Skin epidermis (tissue), 12 donors: ENCODE results near the gene SCIN.
"Not testable (repeated sequence)": the region's sequence is repeated elsewhere in the genome, so short reads cannot be mapped to it uniquely, and the experiment has no call there.

Experiments
- H3K27ac ChIP-seq, 21 experiments: fragments of 200-600 bp; sonication (generic) in 11 of 21; one replicate each; pipeline ENCODE4 v1.5.0; 2020; ENCODE audit warnings: mild to moderate bottlenecking in 3 of 21, inconsistent platforms in 2 of 21, moderate library complexity in 2 of 21
- H3K4me3 ChIP-seq, 7 experiments: fragments of 200-600 bp; sonication (generic) in 2 of 7; one replicate each; pipeline ENCODE4 v1.5.0; 2020; ENCODE audit warnings: inconsistent platforms in 2 of 7, mild to moderate bottlenecking in 2 of 7, moderate library complexity in 1 of 7

SCIN gene

DNA sequence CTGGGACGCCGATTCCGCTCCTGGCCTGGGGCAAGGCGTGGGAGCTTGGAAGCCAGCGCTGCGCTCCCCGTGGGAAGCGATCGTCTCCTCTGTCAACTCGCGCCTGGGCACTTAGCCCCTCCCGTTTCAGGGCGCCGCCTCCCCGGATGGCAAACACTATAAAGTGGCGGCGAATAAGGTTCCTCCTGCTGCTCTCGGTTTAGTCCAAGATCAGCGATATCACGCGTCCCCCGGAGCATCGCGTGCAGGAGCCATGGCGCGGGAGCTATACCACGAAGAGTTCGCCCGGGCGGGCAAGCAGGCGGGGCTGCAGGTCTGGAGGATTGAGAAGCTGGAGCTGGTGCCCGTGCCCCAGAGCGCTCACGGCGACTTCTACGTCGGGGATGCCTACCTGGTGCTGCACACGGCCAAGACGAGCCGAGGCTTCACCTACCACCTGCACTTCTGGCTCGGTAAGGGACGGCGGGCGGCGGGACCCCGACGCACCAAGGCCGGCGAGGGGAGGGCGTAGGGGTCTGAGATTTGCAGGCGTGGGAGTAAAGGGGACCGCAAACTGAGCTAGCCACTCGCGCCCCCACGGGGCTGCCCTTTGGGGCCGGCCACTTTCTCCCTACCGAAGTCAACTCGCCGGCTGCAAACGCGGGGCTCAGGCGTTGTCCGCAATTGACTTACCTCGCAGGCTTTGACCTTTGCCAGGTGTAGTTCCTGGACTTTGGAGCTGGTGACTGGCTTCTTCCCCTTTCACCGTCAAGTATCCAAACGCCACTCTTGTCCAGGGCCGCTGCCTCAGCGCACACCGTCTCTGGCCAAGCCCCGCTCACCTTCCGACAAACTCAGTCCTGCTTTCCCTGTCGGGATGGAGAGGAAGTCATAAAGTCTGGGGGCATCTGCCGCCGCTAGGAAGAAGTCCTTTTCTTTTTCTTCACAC, at the start of gene SCIN:
Gene SCIN, plus strand, starts transcription at position 187 of the 928 bp plus-strand sequence. Its CDS starts 67 bp downstream, at position 254.
- no peak within 1 kb of the TSS for H3K27ac ChIP-seq

DNA sequence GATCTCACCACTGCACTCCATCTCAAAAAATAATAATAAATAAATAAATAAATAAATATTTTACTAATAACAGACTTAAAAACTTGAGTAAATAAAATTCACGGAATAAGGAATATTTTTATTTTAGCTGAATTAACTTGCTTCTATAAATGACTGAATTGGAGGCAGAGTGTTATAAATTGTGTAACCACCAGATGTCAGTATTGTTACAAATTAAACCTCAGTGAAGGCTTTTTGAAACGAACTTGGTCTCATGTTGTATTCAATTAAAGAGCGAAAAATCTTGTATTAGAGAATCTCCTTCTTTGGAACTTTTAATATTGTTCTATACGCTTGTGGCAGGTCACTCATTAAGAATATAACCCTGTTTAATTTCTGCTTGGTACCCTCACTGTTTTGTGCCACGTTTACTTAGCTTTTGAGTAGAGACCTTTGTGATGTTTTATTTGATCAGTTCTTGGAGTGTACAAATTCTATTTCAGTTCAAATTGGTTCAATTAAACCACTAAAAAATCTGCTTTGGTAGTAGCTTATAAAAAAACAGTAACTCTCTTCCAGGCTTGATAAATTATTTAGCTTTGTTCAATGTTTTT, 45.6 kb upstream of the SCIN start:
- Histone ChIP-seq H3K4me3 (no peak overlapping the region), H3K27ac (no peak overlapping the region)

More for the DNA sequence above, at the start of gene SCIN:
- peak within 1 kb of the TSS; percentile 10 to 45 (median 21) for H3K4me3 ChIP-seq

DNA sequence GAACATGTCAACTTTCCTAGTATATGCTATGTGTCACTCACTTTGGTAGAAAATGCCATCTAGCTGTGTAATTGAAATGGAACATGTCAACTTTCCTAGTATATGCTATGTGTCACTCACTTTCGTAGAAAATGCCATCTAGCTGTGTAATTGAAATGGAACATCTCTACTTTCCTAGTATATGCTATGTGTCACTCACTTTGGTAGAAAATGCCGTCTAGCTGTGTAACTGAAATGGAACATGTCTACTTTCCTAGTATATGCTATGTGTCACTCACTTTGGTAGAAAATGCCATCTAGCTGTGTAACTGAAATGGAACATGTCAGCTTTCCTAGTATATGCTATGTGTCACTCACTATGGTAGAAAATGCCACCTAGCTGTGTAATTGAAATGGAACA, 43.8 kb upstream of the SCIN start:
- not testable (repeated sequence) for H3K27ac ChIP-seq, H3K4me3 ChIP-seq

DNA sequence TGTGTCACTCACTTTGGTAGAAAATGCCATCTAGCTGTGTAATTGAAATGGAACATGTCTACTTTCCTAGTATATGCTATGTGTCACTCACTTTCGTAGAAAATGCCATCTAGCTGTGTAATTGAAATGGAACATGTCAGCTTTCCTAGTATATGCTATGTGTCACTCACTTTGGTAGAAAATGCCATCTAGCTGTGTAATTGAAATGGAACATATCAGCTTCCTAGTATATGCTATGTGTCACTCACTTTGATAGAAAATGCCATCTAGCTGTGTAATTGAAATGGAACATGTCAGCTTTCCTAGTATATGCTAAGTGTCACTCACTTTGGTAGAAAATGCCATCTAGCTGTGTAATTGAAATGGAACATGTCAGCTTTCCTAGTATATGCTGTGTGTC, 42.9 kb upstream of the SCIN start:
- not testable (repeated sequence) for H3K4me3 ChIP-seq

DNA sequence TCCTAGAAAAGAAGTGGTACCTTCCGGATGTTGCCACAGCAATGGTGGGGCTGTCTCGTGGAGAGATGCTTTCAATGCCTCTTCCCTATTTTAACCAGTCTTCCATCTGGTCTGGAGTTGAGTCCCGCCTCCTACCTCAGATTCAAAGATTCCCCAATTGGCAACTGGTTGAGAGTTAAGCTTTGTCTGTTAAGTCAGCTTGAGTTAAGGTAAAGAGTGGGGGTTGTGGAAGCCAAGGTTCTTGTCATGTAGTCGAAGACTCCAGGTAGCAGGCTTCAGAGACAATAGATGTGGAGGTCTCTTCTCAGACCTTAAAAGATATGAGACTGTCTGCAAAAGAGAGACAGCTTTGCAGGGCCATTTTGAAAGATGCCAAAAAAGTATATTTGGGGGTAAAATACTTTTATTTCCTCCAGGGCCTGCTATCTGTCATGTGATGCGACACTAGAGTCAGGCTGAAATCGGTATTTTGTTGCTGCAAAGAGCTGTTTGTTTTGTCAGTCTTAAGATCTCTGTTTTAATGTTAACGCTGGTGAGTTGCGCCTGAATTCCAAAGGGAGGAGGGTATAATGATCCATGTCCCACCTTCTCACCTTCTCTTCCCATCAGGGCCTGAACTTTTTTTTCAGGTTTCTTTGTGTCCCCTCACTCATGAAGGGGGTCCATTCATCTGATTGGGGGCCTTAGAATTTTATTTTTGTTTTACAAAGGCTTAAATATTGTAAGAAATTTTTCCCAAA, 40.4 kb upstream of the SCIN start:
- Histone ChIP-seq H3K4me3 (no peak overlapping the region), H3K27ac (no peak overlapping the region)

More for the DNA sequence above, 42.9 kb upstream of the SCIN start:
- not testable (repeated sequence) for H3K27ac ChIP-seq

DNA sequence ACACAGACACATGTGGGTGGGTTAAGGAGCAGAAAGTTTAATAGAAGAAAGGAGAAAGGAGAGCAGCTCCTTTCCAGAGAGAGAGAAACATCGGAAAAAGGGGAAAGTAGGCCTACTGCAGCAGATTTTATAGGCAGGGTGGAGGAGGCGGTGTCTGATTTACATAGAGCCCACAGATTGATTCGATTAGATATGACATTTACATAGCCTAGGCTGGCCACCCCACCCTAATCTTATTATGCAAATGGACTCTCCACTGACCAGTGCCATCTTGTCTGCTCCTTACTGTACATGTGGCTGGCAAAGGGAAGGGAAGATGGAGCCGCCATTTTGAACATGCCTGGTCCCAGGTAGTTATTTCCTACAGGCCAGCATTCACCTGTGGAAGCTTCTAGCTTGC, 38.7 kb upstream of the SCIN start:
- no peak overlapping the region for H3K27ac ChIP-seq
- no peak overlapping the region for H3K4me3 ChIP-seq

DNA sequence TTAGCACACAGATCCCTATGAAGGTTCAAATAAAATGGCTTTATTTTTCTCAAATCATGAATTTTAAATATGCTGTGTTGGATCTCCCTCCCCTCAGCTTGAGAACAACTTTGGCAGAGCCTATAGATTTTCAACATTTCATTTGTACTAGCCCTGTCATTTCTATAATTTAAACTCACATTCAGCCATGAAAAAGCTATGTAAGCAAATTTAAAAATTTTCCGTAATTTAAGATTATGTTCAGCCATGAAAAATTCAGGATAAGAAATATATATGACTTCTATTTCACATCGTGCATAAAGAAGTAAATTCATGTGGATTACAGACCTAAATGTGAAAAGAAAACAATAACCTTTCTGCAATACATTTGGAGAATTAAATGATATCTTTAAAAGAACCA, 36.5 kb upstream of the SCIN start:
- H3K27ac ChIP-seq: no peak overlapping the region
- no peak overlapping the region for H3K4me3 ChIP-seq

DNA sequence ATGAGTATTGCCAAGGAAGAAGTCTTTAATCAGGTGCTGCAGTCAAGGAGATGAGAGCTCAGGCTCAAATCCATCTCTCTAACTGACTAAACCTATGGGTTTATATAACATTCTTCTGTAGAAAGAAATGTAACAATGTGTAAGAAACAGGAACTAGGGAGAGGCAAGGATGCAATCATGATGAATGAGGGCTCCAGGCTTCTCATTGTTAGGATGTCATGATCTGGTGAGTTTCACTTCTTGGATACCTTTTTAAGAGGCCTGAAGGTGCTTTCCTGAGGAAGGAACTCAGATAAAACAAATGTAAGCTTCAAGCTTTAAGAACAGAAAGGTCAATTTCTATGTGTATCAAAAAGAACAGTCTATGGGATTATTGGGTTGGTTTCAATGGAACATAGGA, 30.8 kb upstream of the SCIN start:
- no peak overlapping the region for H3K27ac ChIP-seq
- no peak overlapping the region for H3K4me3 ChIP-seq

DNA sequence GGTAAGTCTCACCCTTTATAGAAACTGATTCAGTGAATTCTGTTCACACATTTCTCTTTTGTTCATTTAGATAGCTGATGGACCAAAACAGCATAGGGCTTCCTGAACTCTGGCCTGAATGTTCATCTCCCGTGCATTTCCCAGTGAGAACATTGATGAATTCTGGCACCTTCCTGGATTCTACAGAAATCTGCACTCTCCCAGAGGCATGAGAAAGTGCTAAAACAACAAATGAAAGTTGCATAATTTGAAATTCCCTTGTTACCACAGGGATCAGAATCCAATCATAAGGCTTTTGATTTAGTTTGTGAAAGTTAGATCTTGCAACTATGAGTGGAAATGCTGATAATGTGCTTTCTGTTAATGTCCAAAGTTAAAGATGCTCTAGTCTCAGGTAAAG, 29.7 kb upstream of the SCIN start:
- Histone ChIP-seq H3K4me3 (no peak overlapping the region), H3K27ac (no peak overlapping the region)

DNA sequence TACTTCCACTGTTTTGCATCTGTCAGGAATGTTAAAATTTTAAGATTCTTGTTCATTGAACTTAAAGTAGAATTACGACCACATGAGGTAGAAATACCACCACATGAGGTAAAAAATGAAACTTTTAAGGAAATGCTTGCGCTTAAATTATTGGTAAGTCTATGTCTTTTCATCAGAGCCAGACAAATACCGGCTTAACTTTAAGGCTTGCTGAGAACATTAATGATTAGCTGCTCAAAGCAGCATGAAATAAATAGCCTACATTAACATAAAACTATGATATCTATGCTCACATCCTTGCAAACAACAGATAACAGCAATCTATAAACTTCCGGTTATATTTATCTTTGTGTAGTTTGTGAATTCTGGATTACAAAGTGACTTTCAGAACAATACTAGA, 26.9 kb upstream of the SCIN start:
- Histone ChIP-seq H3K4me3 (no peak overlapping the region), H3K27ac (no peak overlapping the region)

DNA sequence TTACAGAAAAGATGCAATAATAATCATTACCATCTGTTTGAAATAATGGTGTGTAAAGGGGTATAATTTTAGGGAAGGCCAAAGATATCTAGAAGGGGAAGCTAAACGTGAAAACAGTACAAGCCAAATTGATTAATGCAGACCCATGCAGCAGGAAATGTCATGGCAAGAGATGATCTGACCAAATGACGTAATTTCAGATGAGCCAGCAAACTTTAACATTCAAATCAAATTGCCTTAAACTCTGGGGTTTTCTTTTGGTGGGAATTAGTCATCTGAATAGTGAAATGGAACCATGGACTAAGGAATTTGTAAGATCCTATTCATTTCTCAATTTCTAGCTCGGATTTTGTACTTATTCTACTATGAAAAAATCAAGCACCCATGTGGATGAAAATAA, 21.4 kb upstream of the SCIN start:
- Histone ChIP-seq H3K27ac (no peak overlapping the region), H3K4me3 (no peak overlapping the region)

DNA sequence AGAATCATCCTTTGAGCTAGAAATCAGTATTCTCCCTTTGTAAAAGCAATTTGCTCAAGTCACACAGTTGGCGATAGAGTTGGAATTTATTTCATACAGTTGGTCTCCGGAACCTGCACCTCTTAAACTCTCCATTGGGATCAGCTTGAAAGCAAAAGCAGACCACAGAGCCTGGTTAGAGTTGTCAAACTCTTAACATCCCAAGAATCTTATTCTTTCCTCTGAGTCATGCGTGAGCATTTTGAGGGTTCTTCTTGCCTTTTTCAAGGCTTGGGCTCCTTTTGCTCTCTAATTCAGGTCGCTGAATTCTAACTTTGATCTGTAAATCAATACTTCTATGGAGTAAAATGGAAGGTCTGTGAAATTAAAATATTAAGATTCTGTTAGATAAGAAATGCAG, 19.6 kb upstream of the SCIN start:
- no peak overlapping the region for H3K27ac ChIP-seq
- no peak overlapping the region for H3K4me3 ChIP-seq

DNA sequence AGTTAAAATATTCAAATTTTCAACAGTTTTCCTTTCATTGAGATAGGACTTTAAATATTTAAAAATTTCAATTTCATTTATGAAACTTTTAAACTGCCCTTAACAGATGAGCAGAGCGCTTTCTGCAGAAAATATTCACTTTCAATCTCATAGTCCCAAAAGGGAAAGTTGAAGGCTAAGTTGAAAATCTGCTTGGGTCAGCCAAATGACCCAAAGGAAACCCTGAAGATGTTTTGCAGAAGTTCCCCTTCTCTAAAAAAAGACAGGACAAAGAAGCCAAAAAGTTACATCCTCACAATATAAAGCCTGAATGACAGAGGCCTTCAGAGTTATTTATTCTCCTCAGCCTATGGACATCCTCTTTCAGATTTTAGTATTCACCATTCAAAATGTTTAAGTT, 17.6 kb upstream of the SCIN start:
- no peak overlapping the region for H3K27ac ChIP-seq
- no peak overlapping the region for H3K4me3 ChIP-seq

DNA sequence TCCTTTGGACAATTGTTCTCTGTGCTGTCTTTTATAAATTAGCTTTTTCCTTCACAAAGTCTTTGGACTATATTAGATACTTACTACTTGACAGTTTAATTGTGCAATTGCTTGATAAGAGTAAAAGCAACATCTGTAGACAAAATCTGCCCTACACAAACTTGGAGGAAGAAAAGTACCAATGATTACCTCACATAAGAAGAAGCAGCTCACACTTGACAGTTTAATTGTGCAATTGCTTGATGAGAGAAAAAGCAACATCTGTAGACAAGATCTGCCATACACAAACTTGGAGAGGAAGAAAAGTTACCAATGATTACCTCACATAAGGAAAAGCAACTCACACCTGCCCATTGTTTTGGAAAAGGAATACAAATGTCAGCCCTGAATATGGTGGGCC, 17.1 kb upstream of the SCIN start:
- Histone ChIP-seq H3K4me3 (no peak overlapping the region), H3K27ac (no peak overlapping the region)

DNA sequence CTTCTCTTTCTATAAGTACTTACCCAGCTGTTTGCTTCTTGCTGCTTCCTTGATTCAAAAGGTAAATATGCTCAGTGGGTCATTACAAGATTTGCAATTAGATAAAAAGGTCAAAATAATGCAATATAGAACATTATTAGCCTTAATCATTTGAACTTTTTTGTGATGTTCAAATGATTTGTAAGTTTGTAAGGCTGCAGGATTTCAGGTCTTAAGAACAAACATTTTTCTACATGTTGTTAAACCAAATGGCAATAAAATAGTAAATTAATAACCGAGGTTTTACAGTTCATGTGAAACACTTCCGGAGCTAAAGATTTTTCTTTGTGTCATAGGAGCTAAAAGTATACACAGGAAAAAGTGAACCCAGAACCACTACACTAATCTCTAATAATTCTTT, 16.2 kb upstream of the SCIN start:
- no peak overlapping the region for H3K27ac ChIP-seq
- H3K4me3 ChIP-seq: no peak overlapping the region

DNA sequence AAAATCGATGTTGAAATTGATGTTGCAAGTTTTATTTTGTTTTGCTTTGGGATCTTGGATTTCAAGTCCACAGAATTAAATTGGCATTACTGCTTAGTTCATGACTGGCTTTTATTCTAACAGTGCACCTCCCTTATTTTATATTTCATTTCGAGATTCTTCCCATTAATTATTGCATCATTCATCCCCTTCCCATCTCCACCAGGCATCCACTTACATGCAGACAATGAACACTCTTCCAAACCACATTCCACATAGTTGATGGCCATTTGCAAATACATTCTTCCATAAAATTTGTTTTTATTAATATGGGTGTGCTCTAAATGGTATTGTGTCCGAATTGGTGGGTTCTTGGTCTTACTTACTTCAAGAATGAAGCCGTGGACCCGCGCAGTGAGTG, 15.6 kb upstream of the SCIN start:
- no peak overlapping the region for H3K4me3 ChIP-seq
- no peak overlapping the region for H3K27ac ChIP-seq

DNA sequence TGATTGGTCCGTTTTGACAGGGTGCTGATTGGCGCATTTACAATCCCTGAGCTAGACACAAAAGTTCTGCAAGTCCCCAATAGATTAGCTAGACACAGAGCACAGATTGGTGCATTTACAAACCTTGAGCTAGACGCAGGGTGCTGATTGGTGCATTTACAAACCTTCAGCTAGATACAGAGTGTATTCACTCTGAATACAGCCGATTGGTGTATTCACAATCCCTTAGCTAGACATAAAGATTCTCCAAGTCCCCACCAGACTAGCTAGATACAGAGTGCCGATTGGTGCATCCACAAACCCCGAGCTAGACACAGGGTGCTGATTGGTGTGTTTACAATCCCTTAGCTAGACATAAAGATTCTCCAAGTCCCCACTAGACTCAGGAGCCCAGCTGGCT, 14.8 kb upstream of the SCIN start:
- H3K27ac ChIP-seq, H3K4me3 ChIP-seq: not testable (repeated sequence)

DNA sequence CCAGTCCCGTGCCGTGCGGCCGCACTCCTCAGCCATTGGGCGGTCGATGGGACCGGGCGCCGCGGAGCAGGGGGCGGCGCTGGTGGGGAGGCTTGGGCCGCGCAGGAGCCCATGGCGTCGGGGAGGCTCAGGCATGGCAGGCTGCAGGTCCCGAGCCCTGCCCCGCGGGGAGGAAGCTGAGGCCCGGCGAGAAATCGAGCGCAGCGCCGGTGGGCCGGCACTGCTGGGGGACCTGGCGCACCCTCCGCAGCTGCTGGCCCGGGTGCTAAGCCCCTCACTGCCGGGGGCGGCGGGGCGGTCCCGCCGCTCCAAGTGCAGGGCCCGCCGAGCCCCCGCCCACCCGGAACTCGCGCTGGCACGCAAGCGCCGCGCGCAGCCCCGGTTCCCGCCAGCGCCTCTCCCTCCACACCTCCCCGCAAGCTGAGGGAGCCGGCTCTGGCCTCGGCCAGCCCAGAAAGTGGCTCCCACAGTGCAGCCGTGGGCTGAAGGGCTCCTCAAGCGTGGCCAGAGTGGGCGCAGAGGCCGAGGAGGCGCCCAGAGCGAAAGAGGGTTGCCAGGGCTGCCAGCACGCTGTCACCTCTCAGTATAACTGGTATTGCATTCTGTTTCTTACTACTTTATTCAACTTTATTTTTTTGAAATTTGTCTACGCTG, 14.3 kb upstream of the SCIN start:
- not testable (repeated sequence) for H3K4me3 ChIP-seq, H3K27ac ChIP-seq

DNA sequence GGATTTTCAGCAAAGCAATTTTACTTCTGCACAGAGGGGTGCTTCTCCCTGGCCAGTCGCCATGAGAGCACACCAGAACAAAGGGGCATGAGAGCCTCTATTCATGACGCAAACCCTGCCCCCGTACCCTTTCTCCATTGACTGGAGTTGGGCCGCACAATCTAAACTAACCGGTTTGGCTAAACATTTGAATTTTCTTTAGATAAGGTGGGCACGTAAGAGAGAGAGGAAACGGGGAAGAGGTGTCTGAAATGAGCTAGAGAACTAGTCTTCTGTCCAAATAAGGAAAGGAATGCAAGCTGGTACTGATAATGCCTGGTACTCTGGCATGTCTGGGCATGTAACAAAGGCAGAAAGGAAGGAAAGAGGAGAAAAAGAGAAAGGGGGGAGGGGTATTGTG, 13.2 kb upstream of the SCIN start:
- Histone ChIP-seq H3K27ac (no peak overlapping the region), H3K4me3 (no peak overlapping the region)

DNA sequence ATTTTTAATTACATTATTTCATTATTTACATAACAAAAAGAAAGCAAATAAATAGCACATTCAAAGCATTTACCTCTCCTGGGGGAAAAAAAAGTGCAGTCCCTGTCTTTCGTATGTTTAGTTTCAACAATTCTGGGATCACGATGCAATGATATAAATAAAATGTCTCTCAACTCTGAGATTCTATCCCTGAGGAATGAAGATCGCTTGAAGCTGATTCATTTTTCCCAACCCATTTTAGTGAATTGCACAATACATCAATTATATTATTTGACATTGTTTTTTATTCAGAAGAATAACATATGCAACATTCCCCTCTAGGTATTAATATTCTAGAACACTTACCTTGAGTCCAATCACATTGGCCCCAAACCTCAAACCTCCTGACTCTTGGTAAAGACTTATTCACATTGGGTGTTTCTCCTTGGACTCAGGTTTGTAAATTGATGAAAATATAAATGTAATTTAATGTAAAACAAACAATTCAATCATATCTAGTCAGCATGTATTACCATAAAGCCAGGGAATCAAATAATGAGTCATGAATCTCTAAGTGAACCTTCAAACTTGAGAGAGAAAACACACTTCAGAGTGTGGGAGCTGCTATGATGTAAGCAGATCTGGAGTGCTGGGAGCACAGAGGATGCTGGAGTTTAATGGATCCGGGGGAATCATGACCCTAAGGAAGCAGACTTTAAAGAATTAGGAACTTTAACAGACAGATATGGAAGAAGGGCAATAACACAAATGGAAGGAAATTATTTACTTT, 5.3 kb upstream of the SCIN start:
- no peak overlapping the region for H3K27ac ChIP-seq
- no peak overlapping the region for H3K4me3 ChIP-seq
